GM23248 (cell line): ENCODE measurements around the gene DBH.

Source experiments
- EZH2 ChIP-seq: fragments of 200-600 bp; sonication (generic); IDR thresholded peaks from 2 replicates; pipeline ENCODE4 v1.6.1; 2018; ENCODE audit warnings: antibody characterized with exemption, mild to moderate bottlenecking; ENCODE audit not compliant: insufficient read depth, poor library complexity, severe bottlenecking
- EZH2phosphoT487 ChIP-seq: fragments of 200-600 bp; sonication (generic); IDR thresholded peaks from 2 replicates; pipeline ENCODE4 v1.6.1; 2018; ENCODE audit warnings: antibody characterized with exemption, moderate library complexity, mild to moderate bottlenecking, low read depth; ENCODE audit not compliant: insufficient read depth

GRCh38 chr9:133642708-133643361 lies 6.7 kb downstream of the DBH start:
- TF ChIP-seq EZH2 (no peak), EZH2phosphoT487 (no peak)
